Mesendoderm (in vitro differentiated cells): ENCODE measurements around the gene KCTD21. TPM values are rescaled to one million over a fixed set of nuclear protein-coding genes. Genes with fewer than 3 reads are reported as not detected.

ENCODE experiments used
- DNase-seq: peaks from one replicate; pipeline ENCODE4 v3.0.0; 2013
- H2AK5ac ChIP-seq: 2 replicates; pipeline ENCODE4 v1.6.1; 2013; ENCODE audit warnings: low read length, inconsistent platforms
- H2BK120ac ChIP-seq: 2 replicates; pipeline ENCODE4 v1.6.1; 2013; ENCODE audit warnings: low read depth, mild to moderate bottlenecking, low read length, moderate library complexity, mixed read lengths
- H2BK15ac ChIP-seq: replicated peaks from 2 replicates; pipeline ENCODE4 v1.6.1; 2013; ENCODE audit warnings: low read depth, mild to moderate bottlenecking, moderate library complexity
- H2BK5ac ChIP-seq: 2 replicates; pipeline ENCODE4 v1.6.1; 2013; ENCODE audit warnings: low read length, inconsistent platforms
- H3K18ac ChIP-seq: 2 replicates; pipeline ENCODE4 v1.6.1; 2013; ENCODE audit warnings: mild to moderate bottlenecking, low read length, mixed read lengths
- H3K23ac ChIP-seq: one replicate; pipeline ENCODE4 v1.6.1; 2013; ENCODE audit warnings: low read length
- H3K27ac ChIP-seq: 2 replicates; pipeline ENCODE4 v1.5.1; 2013; ENCODE audit warnings: low read depth, mild to moderate bottlenecking, inconsistent platforms, low read length, moderate library complexity
- H3K27me3 ChIP-seq: 2 replicates; pipeline ENCODE4 v1.6.1; 2013; ENCODE audit warnings: low read length, control low read depth, mild to moderate bottlenecking, inconsistent platforms; ENCODE audit not compliant: insufficient read depth, poor library complexity
- H3K36me3 ChIP-seq: 2 replicates; pipeline ENCODE4 v1.6.1; 2013; ENCODE audit warnings: low read length, inconsistent platforms; ENCODE audit not compliant: control insufficient read depth, insufficient read depth
- H3K4ac ChIP-seq: one replicate; pipeline ENCODE4 v1.6.1; 2013; ENCODE audit warnings: low read depth, mild to moderate bottlenecking, low read length, moderate library complexity
- H3K4me1 ChIP-seq: 2 replicates; pipeline ENCODE4 v1.6.1; 2013; ENCODE audit warnings: low read depth, low read length, inconsistent platforms; ENCODE audit not compliant: control insufficient read depth
- H3K4me2 ChIP-seq: 2 replicates; pipeline ENCODE4 v1.6.1; 2013; ENCODE audit warnings: low read length
- H3K4me3 ChIP-seq: 2 replicates; pipeline ENCODE4 v1.5.1; 2013; ENCODE audit warnings: mild to moderate bottlenecking, low read length
- H3K56ac ChIP-seq: one replicate; pipeline ENCODE4 v1.6.1; 2013; ENCODE audit warnings: low read length
- H3K79me1 ChIP-seq: 2 replicates; pipeline ENCODE4 v1.6.1; 2013; ENCODE audit warnings: low read length, inconsistent platforms
- H3K79me2 ChIP-seq: 2 replicates; pipeline ENCODE4 v1.6.1; 2013; ENCODE audit warnings: mild to moderate bottlenecking, low read length; ENCODE audit not compliant: control insufficient read depth, insufficient read depth
- H3K9ac ChIP-seq: 2 replicates; pipeline ENCODE4 v1.6.1; 2013; ENCODE audit warnings: low read length, inconsistent platforms
- H4K5ac ChIP-seq: one replicate; pipeline ENCODE4 v1.6.1; 2013; ENCODE audit warnings: low read length
- H4K8ac ChIP-seq: one replicate; pipeline ENCODE4 v1.6.1; 2013; ENCODE audit warnings: low read depth, mild to moderate bottlenecking, control low read depth, low read length, moderate library complexity
- WGBS: extraction: QIAGEN DNeasy Blood & Tissue Kit; methylation state at CpG from one replicate; pipeline ENCODE4 v1.1.7; 2013; ENCODE audit warnings: low lambda C conversion rate, missing lambda C conversion rate; ENCODE audit not compliant: insufficient coverage; ENCODE audit errors: extremely low coverage; 5-methylcytosine and 5-hydroxymethylcytosine counted together
- small RNA-seq: library from polyadenylated mRNA; stranded (forward); fragments of <200 nt; extraction: miRNeasy Mini kit (QIAGEN cat#:217004); gene quantifications from one replicate; pipeline ENCODE3, GENCODE V24; 2013; ENCODE audit not compliant: insufficient read depth

Gene KCTD21

GRCh38 chr11:78127403-78127802 is 61.0 kb downstream of the KCTD21 start:
- H3K4ac ChIP-seq = no peak overlapping the region
- H2BK5ac ChIP-seq = no peak overlapping the region
- no peak overlapping the region for H3K23ac ChIP-seq
- no peaks in the 10 kb centered on the region for H3K79me2 ChIP-seq
- H3K36me3 ChIP-seq = peaks cover 1% of the 10 kb centered on the region
- H3K4me2 ChIP-seq = no peak overlapping the region
- H4K5ac ChIP-seq = no peak overlapping the region
- no peak overlapping the region for H3K18ac ChIP-seq
- no peak overlapping the region for H3K56ac ChIP-seq
- H4K8ac ChIP-seq = no peak overlapping the region
- H3K4me3 ChIP-seq = no peak overlapping the region
- H2AK5ac ChIP-seq = no peak overlapping the region
- peaks cover 2% of the 10 kb centered on the region for H3K79me1 ChIP-seq
- DNase-seq = no peak
- no peaks in the 10 kb centered on the region for H3K27me3 ChIP-seq
- no CpG with 5 or more reads among the region's 3 CpGs for WGBS
- no peak overlapping the region for H3K27ac ChIP-seq
- H2BK15ac ChIP-seq = no peak overlapping the region
- no peak overlapping the region for H3K9ac ChIP-seq
- H3K4me1 ChIP-seq = no peaks in the 10 kb centered on the region
- H2BK120ac ChIP-seq = no peak overlapping the region

Small RNAs within 50 kb of the gene (small RNA-seq; reads per million reads assigned to genes)
- not detected for gene RNU6-126P
